Ovary (tissue), 9 donors: Measurements from ENCODE around the gene UPF1. TPM values are rescaled to one million over a fixed set of nuclear protein-coding genes. Genes with fewer than 3 reads are reported as not detected.

Source experiments
- DNase-seq, 5 donors: peaks; one replicate each; pipeline ENCODE4 v3.0.0-alpha.2; 2019 to 2020
- H3K27ac ChIP-seq, 2 donors: fragments of 200-600 bp; one replicate each; pipeline versions ENCODE4 v1.5.1 to v1.8.0; 2019 to 2022
- H3K27me3 ChIP-seq: fragments of 200-600 bp; one replicate; pipeline ENCODE4 v1.8.0; 2022
- H3K36me3 ChIP-seq: fragments of 200-600 bp; sonication (generic); one replicate; pipeline ENCODE4 v1.5.1; 2019
- H3K4me1 ChIP-seq: one replicate; pipeline ENCODE4 v1.8.1; 2013; ENCODE audit warnings: mild to moderate bottlenecking, moderate library complexity; ENCODE audit not compliant: insufficient read depth
- H3K4me3 ChIP-seq: fragments of 200-600 bp; sonication (generic); one replicate; pipeline ENCODE4 v1.5.1; 2017
- H3K9me3 ChIP-seq, 2 donors: fragments of 200-600 bp in 1 of 2; sonication (generic) in 1 of 2; one replicate each; pipeline versions ENCODE4 v1.5.1 to v1.8.1; 2013 to 2019; ENCODE audit warnings: mild to moderate bottlenecking in 1 of 2, moderate library complexity in 1 of 2
- EP300 ChIP-seq: sonication (generic); formaldehyde crosslinking; IDR thresholded peaks from one replicate; pipeline ENCODE4 v1.6.1; 2017; ENCODE audit warnings: antibody characterized with exemption
- POLR2A ChIP-seq: fragments of 450-650 bp; IDR thresholded peaks from one replicate; pipeline ENCODE4 v1.6.1; 2017; ENCODE audit warnings: antibody characterized with exemption, mild to moderate bottlenecking, moderate library complexity
- WGBS, 3 donors: extraction: QIAGEN DNeasy Blood & Tissue Kit in 1 of 3; methylation state at CpG; one replicate each; pipeline versions ENCODE4 v1.1.5 to v1.1.7; 2013 to 2017; 5-methylcytosine and 5-hydroxymethylcytosine counted together
- intact Hi-C, 4 donors: fragments of 100-400 bp; cut with DNase I; formaldehyde crosslinking; loops; one replicate each; pipeline versions ENCODE4 v1.11.0 to v1.15.1; 2022 to 2023
- polyA plus RNA-seq, 2 donors: library from polyadenylated mRNA; stranded (reverse); fragments of 200-250 nt in 1 of 2; fragments of 350-450 nt in 1 of 2; fragmentation: Illumina TruSeq in 1 of 2; extraction: RNeasy Lipid Tissue Mini Kit (QIAGEN cat#74804) in 1 of 2; gene quantifications; one replicate each; pipeline ENCODE4 v1.2.3, GENCODE V29; 2013 to 2014
- total RNA-seq, 7 donors: library from RNA; depleted of rRNA in 2 of 7; stranded (reverse); fragments of >200 nt in 2 of 7; fragmentation: NEBNext Ultra II Directional in 3 of 7; extraction: Animal tissue kit (Norgen Biotek cat#: 25700) in 3 of 7; gene quantifications; one replicate each; pipeline versions ENCODE4 v1.1.0 to v1.2.4, GENCODE V29; 2016 to 2023
- TF ChIP-seq, protein P1 (sequence below), 3 donors: fragments of 450-650 bp in 2 of 3; fragments of 200-600 bp in 1 of 3; IDR thresholded peaks; one replicate each; pipeline versions ENCODE4 v1.5.1 to v1.8.0; 2016 to 2022; ENCODE audit warnings: antibody characterized with exemption in 3 of 3, mild to moderate bottlenecking in 1 of 3
- donor health status: DM: no; HTN: no; CAD: no; lungs with moderate emphysema.
- donor health status: DM: no; HTN: no; CAD: no.
- donor health status: Bipolar disorder and iron deficiency.
- donor health status: DM: yes; HTN: yes; CAD: no.
- donor health status: DM: no; HTN: no; CAD: no.
- donor health status: DM: yes; HTN: yes; CAD: no.

Gene UPF1
- total and polyA plus RNA-seq, 9 donors = 35.4 to 89.0 (median 59.7) TPM

DNA sequence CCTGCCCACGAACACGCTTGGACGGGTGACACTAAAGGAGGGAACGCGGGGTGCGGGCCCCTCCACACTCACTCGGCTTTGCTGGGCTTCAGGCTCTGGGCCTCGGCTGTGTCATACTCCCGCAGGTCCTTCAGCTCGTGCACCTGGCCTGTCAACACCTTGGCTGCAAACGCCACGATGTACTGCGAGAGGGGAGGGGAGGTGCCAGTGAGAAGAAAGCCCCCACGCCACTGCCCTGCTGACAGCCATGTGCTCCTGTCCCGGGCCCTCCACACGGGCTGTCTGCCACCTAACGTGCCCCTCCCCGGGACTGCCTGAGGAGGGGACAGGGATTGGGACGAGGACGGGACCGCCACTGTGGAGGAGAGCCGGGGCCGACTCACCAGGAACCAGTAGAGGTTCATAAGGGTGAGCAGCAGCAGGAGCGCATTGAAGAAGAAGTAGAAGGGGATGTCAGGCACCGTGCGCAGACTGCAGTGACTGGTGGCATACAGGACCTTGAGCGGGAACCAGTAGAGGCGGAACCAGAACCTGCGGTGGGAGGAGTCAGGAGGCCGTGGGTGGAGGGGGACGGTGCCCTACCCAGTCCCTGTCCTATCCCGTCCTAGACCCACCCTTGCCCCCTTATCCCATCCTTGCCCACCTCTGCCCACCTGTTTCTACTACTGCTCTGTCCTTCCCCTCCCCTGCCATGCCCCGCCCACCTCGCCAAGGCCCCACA lies 47.3 kb downstream of the UPF1 start:
- no peak overlapping the region for H3K4me3 ChIP-seq
- intact Hi-C loops = no loop called here
- TF ChIP-seq EP300 = no peak
- TF ChIP-seq POLR2A = no peak
- TF ChIP-seq, protein P1, sequence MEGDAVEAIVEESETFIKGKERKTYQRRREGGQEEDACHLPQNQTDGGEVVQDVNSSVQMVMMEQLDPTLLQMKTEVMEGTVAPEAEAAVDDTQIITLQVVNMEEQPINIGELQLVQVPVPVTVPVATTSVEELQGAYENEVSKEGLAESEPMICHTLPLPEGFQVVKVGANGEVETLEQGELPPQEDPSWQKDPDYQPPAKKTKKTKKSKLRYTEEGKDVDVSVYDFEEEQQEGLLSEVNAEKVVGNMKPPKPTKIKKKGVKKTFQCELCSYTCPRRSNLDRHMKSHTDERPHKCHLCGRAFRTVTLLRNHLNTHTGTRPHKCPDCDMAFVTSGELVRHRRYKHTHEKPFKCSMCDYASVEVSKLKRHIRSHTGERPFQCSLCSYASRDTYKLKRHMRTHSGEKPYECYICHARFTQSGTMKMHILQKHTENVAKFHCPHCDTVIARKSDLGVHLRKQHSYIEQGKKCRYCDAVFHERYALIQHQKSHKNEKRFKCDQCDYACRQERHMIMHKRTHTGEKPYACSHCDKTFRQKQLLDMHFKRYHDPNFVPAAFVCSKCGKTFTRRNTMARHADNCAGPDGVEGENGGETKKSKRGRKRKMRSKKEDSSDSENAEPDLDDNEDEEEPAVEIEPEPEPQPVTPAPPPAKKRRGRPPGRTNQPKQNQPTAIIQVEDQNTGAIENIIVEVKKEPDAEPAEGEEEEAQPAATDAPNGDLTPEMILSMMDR (IDR thresholded peaks at IDR 0.05) = no peak
- 87 to 90% (median 87%) methylated on average over 34 of the region's 34 CpGs for WGBS, 3 donors
- no peaks in the 10 kb centered on the region for H3K9me3 ChIP-seq
- no peaks in the 10 kb centered on the region for H3K4me1 ChIP-seq
- H3K36me3 ChIP-seq = no peaks in the 10 kb centered on the region
- DNase-seq = peak in 2 of 5 donors; percentile 16 to 22
- H3K27ac ChIP-seq = no peak overlapping the region
- H3K27me3 ChIP-seq = no peaks in the 10 kb centered on the region

DNA sequence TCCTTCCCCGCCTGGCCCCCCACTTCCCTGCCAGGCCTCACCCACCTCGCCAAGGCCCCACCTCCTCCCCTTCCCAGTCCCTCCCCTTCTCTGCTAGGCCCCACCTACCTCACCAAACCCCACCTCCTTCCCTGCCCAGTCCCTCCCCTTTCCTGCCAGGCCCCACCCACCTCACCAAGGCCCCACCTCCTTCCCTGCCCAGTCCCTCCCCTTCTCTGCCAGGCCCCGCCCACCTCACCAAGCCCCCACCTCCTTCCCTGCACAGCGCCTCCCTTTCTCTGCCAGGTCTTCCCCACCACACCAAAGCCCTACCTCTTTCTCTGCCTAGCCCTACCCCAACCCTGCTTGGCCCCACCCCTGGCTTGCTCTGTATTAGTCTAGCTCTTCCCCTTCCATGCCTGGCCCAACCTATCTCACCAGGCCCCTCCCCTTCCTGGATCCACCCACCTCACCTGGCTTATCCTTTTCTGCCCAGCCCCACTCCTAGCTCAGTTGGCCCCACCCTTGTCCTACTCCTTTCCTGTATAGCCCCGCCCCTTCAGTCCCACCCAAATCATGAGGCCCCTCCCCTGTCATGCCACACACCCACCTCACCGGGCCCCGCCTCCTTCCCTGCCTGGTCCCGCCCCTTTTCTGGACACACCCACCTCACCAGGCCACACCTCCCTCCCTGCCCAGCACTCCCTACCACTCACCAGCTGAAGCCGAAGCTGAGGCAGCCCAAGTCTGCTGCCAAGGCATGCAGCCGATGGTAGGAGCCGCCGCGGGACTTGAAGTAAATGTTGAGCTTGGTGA lies 48.0 kb downstream of the UPF1 start:
- 70 to 75% (median 73%) methylated on average over 13 of the region's 13 CpGs for WGBS, 3 donors
- H3K36me3 ChIP-seq = no peaks in the 10 kb centered on the region
- no peak overlapping the region for H3K4me3 ChIP-seq
- H3K9me3 ChIP-seq = no peaks in the 10 kb centered on the region
- H3K27ac ChIP-seq = no peak overlapping the region
- intact Hi-C loops = no loop called here
- no peaks in the 10 kb centered on the region for H3K27me3 ChIP-seq
- TF ChIP-seq POLR2A (no peak), EP300 (no peak)
- TF ChIP-seq, protein P1 (IDR thresholded peaks at IDR 0.05) = no peak
- H3K4me1 ChIP-seq = no peaks in the 10 kb centered on the region
- DNase-seq = peak in 1 of 5 donors; percentile 24

DNA sequence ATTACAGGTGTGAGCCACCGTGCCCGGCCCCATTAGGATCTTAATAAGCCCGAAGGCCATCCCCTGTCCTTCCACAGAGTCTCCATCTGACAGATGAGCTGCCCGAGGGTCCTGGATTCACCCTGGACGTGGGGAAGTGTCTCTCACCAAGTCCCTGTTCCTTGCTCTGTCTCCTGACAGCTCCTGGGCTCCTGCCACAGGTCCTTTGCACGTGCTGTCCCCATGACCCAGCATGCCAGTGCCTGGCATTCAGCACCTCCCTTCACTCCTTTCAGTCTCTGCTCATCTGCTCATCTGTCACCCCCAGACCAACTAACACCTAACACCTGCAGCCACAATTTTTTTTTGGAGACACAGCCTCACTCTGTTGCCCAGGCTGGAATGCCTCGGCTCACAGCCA lies 49.7 kb downstream of the UPF1 start:
- H3K4me1 ChIP-seq = no peaks in the 10 kb centered on the region
- no peaks in the 10 kb centered on the region for H3K27me3 ChIP-seq
- DNase-seq = no peak
- no peaks in the 10 kb centered on the region for H3K36me3 ChIP-seq
- no peaks in the 10 kb centered on the region for H3K9me3 ChIP-seq
- intact Hi-C loops = no loop called here
- TF ChIP-seq EP300 = no peak
- TF ChIP-seq, protein P1 (IDR thresholded peaks at IDR 0.05) = no peak
- no peak for TF ChIP-seq POLR2A
- WGBS, 3 donors = 91 to 93% (median 92%) methylated on average over 7 of the region's 7 CpGs
- no peak overlapping the region for H3K4me3 ChIP-seq
- no peak overlapping the region for H3K27ac ChIP-seq

DNA sequence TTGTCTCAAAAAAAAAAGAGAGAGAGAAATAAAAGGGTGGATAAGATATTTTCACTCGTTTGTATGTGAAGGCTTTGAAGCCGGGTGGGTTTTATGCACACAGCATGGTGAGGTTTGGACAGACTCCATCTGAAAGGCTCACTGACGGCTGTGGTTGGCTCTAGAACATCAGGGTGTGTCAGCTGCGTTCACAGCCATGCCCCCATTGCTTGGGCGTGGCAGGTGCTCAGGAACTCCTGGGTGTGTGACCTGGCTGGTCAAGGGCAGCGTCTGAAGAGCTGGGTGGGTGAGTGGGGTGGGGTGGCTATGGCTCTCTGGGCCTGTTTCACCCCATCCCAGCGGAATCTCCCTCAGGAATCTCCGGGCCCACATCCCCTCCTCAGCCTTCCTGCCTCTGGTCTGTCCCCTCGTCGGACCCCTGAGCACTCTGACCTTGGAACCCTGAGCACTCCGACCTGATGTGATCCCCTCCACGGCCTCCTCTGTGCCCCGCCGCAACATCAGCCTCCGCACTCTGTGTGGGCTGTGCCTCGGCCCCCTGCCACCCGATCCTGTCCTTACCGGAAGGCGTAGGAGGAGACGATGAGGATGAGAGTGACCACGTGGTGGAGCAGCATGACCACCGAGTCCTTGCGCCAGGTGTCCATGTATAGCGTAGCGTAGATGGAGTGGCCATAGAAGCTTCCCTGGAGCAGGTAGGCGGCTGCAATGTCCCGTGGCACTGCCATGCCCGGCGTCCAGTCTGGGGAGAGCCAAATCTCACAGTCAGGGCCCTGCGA lies 52.0 kb downstream of the UPF1 start:
- H3K4me1 ChIP-seq = no peaks in the 10 kb centered on the region
- H3K27me3 ChIP-seq = no peaks in the 10 kb centered on the region
- no peak overlapping the region for H3K27ac ChIP-seq
- intact Hi-C loops = no loop called here
- WGBS, 3 donors = 78 to 82% (median 80%) methylated on average over 30 of the region's 30 CpGs
- H3K9me3 ChIP-seq = no peaks in the 10 kb centered on the region
- no peak overlapping the region for H3K4me3 ChIP-seq
- TF ChIP-seq, protein P1 (IDR thresholded peaks at IDR 0.05) = no peak
- TF ChIP-seq POLR2A (no peak), EP300 (no peak)
- no peaks in the 10 kb centered on the region for H3K36me3 ChIP-seq
- DNase-seq = no peak
